Islet precursor cell (in vitro differentiated cells): ENCODE results near the gene OVOL3.

ENCODE experiments used
- DNase-seq: peaks from one replicate; pipeline ENCODE4 v3.0.0-alpha.2; 2018

Gene OVOL3

GRCh38 chr19:36136964-36137686, 26.2 kb downstream of the OVOL3 start:
- DNase-seq = peak; percentile 71

- no peak for DNase-seq
Observed at GRCh38 chr19:36139120-36139472, 28.2 kb downstream of the OVOL3 start.

GRCh38 chr19:36139473-36140303, 28.7 kb downstream of the OVOL3 start, which contains the start of gene CAPNS1:
Gene CAPNS1 (plus strand): TSS chr19:36140066. CDS start chr19:36141012, 946 bp downstream.
- DNase-seq = peak; percentile 98

- peak; percentile 83 for DNase-seq
Observed at GRCh38 chr19:36140304-36141038, 29.5 kb downstream of the OVOL3 start.

GRCh38 chr19:36141039-36141927, 30.3 kb downstream of the OVOL3 start:
- peak; percentile 95 for DNase-seq

GRCh38 chr19:36142046-36142445, 31.1 kb downstream of the OVOL3 start:
- DNase-seq = no peak

GRCh38 chr19:36142496-36142895, 31.6 kb downstream of the OVOL3 start:
- DNase-seq = no peak

- DNase-seq = no peak
Observed at GRCh38 chr19:36144624-36145023, 33.7 kb downstream of the OVOL3 start.

- no peak for DNase-seq
Observed at GRCh38 chr19:36149673-36150406, 38.9 kb downstream of the OVOL3 start.

GRCh38 chr19:36150586-36150985, 39.6 kb downstream of the OVOL3 start:
- DNase-seq = no peak

GRCh38 chr19:36151144-36152018, 40.4 kb downstream of the OVOL3 start:
- DNase-seq = no peak

- DNase-seq = no peak
Observed at GRCh38 chr19:36152019-36152351, 41.0 kb downstream of the OVOL3 start.

- no peak for DNase-seq
Observed at GRCh38 chr19:36152352-36153091, 41.6 kb downstream of the OVOL3 start, which contains the start of gene COX7A1. Gene COX7A1 (minus strand): TSS chr19:36152447. CDS start chr19:36152407, 40 bp downstream.

GRCh38 chr19:36153126-36153525, 42.2 kb downstream of the OVOL3 start:
- DNase-seq = no peak

GRCh38 chr19:36160821-36161596, 50.1 kb downstream of the OVOL3 start:
- DNase-seq = no peak
